ENCODE results near the gene LRRC26.

The LRRC26 gene

DNA sequence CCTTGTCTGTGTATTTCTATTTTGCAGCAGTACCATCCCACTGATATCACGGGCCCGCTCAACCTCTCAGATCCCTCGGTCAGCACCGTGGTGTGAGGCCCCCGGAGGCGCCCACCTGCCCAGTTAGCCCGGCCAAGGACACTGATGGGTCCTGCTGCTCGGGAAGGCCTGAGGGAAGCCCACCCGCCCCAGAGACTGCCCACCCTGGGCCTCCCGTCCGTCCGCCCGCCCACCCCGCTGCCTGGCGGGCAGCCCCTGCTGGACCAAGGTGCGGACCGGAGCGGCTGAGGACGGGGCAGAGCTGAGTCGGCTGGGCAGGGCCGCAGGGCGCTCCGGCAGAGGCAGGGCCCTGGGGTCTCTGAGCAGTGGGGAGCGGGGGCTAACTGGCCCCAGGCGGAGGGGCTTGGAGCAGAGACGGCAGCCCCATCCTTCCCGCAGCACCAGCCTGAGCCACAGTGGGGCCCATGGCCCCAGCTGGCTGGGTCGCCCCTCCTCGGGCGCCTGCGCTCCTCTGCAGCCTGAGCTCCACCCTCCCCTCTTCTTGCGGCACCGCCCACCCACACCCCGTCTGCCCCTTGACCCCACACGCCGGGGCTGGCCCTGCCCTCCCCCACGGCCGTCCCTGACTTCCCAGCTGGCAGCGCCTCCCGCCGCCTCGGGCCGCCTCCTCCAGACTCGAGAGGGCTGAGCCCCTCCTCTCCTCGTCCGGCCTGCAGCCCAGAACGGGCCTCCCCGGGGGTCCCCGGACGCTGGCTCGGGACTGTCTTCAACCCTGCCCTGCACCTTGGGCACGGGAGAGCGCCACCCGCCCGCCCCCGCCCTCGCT is 1.9 kb downstream of the LRRC26 start:
- DNase-seq (ENCODE audit: low spot score): peak; percentile 33

DNA sequence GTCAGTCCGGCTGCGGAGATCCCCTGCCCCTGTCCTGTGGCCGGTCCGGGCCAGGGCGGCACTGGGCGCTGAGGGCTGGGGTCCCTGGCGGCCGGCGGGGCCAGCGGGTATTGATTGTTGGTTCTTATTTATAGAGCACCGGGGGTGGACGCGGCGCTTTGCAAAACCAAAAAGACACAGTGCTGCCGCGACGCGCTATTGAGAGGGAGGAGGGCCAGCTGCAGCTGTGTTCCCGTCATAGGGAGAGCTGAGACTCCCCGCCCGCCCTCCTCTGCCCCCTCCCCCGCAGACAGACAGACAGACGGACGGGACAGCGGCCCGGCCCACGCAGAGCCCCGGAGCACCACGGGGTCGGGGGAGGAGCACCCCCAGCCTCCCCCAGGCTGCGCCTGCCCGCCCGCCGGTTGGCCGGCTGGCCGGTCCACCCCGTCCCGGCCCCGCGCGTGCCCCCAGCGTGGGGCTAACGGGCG is 2.5 kb downstream of the LRRC26 start:
- peak; percentile 32 for DNase-seq (ENCODE audit: low spot score)

DNA sequence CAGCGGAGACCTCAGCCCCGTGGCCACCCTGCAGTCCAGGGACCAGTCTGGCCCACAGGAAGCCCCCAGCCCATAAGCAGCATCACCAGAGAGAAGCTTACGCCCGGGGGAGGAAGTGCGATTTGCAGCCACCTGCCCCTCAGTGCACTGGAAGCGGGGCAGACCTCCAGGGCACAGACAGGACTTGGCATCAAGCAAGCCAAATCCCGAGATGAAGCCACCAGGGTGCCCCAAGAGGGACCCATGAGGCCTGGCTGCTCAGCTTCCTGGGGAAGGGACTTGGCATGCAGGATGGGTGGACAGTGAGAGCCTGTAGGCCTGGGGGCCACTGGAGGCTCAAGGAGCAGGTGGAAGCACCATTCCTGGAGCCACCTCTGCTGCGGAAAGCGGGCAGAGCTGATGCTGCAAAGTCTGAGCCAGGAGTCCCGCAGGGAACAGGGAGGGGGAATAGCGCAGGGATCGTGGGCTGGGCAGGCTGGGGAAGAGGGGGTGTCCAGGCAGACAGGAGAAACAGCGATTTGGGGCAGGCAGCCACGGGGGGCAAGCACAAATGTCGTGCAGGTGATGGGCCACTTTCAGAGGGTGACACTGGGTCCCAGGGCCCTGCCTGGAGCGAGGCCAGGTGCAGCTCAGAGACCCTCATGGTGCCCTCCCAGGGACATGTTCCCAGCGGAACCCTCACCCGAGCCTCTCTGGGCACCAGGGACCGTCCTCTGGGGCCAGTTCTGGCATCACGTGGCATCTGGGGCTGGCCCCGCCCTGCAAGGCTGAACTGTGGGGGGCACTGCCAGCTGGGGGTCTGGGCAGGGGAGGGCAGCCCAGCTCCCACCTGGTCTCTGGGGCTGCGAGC is 3.2 kb downstream of the LRRC26 start:
- peak; percentile 64 for DNase-seq (ENCODE audit: low spot score)

DNA sequence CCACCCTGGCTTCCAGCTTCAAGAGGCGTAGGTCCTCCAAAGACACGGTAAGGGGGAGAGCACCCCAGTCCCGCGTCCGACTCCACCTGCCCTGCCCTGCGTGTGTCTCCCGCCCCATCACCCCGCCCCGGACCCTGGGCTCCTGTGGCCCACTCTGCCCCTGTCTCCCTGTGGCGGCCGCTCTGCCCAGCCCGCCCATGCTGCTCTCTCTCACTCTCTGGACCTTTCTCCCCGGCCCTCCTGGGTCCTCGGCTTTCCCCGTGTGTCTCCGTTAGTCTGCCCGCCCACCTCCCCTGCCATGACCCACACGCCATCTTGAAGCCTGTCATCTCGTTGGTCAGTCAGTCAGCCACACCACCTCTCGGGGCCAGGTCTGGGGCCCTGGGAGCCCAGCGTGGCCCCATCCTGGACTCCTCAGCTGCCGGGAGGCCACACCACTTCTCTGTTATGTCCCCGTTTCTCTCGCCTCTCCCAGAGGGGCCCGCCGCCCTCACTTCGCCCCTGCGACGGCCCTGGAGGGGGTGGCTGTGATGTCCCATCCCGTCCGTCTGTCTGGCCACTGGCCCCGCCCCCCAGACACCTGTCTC is 4.5 kb downstream of the LRRC26 start:
- no peak for DNase-seq (ENCODE audit: low spot score)

DNA sequence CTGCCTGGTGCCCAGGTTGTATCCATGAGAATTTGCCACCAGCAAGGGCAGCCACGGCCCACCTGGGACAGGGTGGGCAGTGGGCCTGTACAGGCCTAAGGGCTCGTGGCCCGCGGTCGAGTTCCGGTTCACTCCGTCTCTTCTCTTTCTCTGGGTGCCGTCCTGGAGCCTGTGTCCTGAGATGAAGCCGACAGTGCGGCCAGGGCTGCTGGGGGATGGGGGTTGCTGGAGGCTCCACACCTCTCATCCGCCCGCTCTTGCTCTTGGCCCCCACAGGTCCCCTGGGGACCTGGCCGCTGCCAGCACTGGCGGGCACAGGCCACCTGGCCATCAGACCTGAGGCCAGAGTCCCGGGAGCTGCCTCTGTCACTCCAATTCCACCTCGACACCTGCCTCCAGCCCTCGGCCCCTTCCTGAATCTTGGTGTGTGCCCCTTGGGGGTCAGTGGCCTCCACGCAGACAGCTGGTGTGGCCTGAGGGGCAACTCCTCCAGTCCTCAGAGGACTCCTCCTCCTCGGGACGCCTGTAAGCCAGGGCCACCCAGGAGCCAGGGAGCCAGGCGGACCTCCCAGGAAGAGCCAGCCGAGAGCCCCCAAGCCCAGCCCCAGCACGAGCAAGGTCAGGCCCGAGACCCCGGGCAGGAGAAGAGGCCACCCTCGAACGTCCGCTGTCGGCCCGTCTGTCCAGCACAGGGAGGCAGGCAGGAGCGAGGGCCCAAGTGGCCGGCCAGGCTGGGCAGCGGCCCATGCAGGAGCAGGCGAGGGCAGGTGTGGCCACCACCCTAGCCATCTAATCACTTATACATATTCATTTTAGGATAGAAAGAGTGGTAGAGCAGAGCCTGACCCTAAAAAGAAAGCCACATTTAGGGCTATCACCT is 5.2 kb downstream of the LRRC26 start:
- DNase-seq (ENCODE audit: low spot score): no peak

DNA sequence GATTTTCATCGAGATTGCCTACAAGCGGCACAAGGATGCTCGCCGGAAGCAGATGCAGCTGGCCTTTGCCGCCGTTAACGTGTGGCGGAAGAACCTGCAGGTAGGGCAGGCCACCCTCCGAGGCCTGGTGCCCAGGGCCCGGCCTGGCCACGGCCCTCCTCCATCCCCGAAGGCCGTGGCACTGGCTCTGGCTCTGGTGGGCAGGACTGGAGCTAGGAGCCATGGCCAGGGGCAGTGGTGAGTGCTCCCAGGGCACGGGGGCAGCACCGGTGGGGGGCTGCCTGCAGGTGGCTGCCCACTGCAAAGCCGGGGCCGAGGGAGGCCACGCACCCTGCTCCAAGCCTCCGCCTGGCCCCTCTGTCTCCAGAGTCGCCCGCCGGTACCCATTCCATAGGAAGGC is 6.0 kb downstream of the LRRC26 start:
- DNase-seq (ENCODE audit: low spot score): no peak

DNA sequence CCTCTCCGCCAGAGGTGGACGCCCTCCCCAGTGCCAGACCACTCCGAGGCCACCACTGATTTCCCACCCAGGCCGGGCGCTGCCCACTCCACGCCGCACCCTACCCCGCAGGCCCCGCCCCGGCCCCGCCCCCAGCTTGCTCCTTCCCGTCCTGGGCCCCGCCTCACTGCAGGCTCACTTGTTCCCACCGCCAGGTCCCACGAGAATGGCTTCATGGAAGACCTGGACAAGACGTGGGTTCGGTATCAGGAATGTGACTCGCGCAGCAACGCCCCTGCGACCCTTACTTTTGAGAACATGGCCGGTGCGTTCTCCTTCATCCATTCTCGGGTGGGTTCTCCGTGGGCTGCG is 6.5 kb downstream of the LRRC26 start:
- no peak for DNase-seq (ENCODE audit: low spot score)

DNA sequence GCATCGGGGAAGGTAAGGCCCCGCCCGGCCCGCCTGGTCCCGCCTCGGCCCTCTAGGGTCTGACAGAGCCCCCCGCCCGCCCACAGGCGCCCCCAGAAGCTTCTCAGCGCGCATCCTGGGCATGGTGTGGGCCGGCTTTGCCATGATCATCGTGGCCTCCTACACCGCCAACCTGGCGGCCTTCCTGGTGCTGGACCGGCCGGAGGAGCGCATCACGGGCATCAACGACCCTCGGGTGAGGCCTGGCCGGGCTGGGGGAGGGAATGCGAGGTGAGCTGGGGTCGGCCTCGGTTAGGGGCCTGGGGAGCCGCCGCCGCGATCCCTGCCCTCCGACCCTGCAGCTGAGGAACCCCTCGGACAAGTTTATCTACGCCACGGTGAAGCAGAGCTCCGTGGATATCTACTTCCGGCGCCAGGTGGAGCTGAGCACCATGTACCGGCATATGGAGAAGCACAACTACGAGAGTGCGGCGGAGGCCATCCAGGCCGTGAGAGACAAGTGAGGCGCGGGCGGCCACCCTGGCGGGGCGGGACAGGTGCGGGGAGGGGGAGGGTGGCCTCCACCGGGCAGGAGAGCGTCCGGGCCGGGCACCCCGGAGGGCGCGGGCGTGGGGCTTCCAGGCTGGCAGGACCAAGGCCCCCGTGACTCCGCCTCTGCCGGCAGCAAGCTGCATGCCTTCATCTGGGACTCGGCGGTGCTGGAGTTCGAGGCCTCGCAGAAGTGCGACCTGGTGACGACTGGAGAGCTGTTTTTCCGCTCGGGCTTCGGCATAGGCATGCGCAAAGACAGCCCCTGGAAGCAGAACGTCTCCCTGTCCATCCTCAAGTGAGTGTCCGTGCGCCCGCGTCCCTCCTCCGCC is 7.1 kb downstream of the LRRC26 start:
- no peak for DNase-seq (ENCODE audit: low spot score)

DNA sequence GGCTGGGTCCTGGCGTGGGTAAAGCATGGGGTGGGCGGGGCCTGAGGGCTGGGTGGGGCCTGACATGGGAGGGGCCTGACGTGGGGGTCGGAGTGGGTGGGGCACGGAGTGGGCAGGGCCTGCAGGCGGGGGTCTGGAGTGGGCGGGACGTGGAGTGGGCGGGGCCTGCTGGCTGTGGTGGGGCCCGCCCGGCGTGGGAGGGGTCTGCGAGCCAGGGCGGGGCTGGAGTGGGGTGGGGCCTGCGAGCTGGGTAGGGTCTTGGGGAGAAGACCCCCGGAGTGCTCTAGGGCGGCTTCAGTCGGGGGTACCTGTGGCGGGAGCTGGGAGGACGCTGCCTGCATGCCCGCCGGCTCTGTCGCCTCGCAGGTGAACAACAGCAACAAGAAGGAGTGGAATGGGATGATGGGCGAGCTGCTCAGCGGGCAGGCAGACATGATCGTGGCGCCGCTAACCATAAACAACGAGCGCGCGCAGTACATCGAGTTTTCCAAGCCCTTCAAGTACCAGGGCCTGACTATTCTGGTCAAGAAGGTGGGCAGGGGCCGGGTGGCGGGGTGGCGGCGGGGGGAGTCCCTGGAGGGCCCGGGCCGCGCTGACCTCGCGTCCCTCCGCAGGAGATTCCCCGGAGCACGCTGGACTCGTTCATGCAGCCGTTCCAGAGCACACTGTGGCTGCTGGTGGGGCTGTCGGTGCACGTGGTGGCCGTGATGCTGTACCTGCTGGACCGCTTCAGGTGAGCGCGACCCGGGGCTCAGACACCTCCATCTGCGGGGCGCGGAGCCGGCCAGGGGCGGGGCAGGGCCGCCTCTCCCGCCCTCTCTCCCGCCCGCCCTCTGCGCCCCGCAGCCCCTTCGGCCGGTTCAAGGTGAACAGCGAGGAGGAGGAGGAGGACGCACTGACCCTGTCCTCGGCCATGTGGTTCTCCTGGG is 8.0 kb downstream of the LRRC26 start:
- DNase-seq (ENCODE audit: low spot score): no peak

DNA sequence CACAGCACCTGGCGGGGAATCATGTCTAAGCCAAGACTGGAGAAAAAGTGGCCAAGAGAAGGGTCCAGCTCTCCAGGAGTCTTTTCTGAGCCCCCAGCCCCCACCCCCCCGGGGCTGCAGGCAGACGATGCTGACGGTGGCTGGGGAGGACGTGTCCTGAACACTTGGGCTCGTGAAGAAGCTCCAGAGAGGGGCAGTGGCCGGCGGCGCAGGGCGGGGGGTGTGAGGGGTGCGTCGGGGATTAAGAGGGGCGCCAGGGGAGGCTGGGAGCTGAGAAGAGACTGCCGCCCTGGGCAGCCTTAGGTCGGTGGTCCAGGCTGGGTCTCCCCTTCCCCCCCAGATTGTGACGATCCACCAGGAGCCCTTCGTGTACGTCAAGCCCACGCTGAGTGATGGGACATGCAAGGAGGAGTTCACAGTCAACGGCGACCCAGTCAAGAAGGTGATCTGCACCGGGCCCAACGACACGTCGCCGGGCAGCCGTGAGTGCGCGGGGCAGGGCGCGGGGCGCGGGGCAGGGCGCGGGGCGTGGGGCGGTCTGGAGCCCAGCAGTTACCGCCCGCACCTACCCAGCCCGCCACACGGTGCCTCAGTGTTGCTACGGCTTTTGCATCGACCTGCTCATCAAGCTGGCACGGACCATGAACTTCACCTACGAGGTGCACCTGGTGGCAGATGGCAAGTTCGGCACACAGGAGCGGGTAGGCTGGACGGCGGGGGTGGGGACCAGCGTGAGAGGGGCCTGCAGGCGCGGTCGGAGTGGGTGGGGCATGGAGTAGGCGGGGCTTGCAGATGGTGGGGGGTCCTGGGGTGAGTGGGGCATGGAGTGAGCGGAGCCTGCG is 8.9 kb downstream of the LRRC26 start:
- no peak for DNase-seq (ENCODE audit: low spot score)

DNA sequence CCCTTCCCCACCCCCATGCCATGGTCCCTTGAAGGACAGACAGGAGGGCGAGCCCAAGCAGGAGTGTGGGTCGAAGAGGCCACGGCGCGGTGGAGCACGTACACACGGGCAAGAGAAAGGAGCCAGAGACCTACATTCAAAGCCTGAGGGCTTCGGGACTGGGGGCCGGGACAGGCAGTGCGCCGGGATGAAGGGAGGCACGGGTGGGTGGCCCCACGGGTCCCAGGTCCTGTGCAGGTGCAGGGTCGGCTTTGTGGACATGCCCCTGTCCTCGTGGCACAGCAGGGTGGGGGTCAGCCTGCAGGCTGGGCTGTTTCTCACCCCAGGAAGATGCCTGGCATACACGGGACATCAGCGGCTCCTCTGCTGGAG is 9.8 kb downstream of the LRRC26 start:
- no peak for DNase-seq (ENCODE audit: low spot score)

DNA sequence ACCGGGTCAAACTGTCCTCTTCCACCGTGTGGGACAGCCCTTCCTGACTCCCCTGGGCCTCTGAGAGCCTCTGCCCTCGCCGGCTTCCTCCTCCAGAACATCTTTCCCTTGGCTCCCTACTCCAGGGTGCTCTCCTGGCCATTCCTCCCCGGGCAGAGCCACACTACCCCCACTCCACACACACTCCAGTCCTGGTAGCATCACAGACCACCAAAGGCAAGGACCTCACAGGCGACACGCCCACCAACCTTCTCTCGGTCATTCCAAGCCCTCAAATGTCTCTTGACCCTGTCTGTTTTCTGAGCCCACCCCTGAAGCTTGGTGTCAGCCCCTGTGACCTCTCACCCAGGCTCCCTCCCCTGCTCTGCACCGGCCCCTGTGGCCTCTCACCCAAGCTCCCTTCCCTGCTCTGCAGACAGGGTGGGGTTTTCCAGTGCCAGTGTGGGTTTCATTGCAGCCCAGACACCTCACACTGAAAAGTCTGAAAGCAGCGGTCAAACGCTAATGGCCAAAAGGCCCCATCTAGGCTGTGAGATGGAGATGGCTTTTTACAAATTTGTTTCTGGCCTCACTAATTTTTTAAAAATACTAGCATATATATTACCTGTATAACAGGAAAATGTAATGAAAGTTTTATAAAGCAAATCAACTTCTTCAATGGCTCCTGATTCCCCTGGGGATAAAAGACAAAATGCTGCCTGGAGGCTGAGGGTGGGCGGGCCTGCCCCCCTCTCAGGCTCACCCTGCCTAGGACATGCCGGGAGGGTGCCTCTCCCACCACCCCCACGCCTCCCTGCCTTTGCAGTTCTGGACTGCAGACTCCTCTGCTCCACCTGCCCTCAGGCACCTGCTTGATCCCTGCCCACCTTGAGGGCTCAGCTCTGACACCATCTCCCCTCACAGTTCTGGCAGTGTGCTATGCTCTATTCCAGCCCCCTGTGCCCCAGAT is 10.5 kb downstream of the LRRC26 start:
- DNase-seq (ENCODE audit: low spot score): no peak

DNA sequence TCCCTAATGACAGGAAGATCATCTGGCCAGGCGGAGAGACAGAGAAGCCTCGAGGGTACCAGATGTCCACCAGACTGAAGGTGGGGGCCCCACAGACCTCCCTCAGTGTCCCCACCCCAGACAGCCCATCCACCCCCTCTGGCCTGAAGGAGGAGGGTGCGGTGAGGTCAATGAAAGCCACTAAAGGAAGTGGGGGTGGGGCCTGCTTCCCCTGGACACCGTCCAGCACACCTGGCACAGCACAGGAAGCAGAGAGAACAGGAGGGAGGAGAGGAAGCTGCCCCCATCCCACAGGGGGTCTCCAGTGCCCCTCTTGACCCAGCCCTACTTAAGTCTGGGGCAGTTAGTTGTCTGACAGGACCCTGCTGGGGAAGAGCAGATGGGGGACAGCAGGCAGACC is 11.2 kb downstream of the LRRC26 start:
- DNase-seq (ENCODE audit: low spot score): no peak

DNA sequence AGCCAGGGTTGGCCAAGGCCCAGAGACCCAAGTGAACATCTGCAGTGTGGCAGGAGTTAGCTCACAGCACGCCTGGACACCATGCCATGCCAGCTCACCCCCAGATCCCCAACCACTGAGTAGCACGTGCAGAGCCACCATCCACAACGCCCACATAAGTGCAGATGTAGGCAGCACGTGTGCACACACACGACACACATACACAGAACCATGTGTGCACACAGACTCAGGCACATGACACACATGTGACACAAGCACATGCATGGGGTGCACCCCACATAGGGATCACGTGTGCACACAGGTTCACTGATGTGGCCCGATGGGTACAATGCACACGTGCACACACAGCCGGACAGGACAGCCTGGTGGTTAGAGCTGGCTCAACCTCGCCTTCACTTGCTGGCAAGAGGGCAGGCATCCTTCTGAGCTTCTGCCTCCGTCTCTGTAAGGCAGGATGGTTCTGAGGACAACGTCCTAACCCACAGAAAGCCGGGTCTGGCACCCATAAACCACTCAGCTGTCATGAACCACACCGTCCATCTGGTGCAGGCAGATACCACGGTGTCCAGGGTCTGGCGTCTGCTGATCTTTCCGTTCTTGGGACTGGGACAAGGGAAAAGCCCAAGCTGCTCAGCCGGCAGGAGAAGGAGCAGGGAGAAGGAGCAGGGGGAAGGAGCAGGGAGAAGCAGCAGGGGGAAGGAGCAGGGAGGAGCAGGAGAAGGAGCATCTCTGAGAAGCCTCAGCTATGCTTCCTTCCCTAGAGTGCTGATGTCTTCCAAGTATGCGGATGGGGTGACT is 12.0 kb downstream of the LRRC26 start:
- peak; percentile 92 for DNase-seq (ENCODE audit: low spot score)

DNA sequence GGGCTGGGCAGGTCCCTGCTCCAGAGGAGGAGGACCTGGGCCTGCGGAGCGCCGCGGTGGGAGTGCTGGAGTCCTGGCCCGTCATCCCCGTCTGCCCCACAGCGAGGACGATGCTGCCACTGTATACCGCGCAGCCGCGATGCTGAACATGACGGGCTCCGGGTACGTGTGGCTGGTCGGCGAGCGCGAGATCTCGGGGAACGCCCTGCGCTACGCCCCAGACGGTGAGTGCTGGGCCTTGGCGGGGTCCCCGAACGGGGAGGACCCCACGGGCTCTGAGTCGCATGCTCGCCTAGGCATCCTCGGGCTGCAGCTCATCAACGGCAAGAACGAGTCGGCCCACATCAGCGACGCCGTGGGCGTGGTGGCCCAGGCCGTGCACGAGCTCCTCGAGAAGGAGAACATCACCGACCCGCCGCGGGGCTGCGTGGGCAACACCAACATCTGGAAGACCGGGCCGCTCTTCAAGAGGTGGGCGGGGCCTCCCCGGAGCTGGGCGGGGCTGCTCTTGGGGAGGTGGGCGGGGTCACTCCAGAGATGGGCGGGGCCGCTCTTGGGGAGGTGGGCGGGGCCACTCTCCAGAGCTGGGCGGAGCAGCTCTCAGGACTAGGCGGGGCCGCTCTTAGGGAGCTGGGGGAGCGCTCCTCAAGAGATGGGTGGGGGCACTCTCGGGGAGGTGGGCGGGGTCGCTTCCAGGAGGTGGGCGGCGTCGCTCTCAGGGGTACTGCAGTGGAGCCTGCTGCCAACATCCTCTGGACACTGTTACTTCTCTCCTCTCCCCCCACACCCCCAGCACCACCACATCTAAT is 13.1 kb downstream of the LRRC26 start:
- DNase-seq (ENCODE audit: low spot score): no peak

DNA sequence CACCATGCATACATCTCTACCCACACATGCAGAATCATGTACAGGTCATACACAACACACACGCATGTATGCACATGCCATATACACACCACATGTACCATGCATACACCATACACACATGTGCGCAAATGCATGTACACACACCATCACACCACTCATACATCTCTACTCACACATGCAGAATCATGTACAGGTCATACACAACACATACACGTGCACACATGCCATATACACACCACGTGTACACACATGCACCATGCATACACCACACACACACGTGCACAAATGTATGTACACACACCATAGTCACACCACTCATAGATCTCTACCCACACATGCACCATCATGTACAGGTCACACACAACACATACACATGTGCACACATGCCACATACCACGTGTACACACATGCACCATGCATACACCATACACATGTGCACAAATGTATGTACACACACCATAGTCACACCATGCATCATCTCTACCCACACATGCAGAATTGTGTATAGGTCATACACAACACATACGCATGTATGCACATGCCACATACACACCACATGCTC is 16.9 kb downstream of the LRRC26 start:
- DNase-seq (ENCODE audit: low spot score): no peak
